Nephron progenitor cell (in vitro differentiated cells): ENCODE data around the gene VWA8.
"Not testable (repeated sequence)": the region's sequence is repeated elsewhere in the genome, so short reads cannot be mapped to it uniquely, and the experiment has no call there.

ENCODE experiments used
- DNase-seq: peaks from one replicate; pipeline ENCODE4 v3.0.0; 2021
- H3K27ac Mint-ChIP-seq: 2 replicates; pipeline ENCODE4 v1.8.0; 2021; ENCODE audit warnings: mild to moderate bottlenecking, moderate library complexity, mixed read lengths
- H3K27me3 Mint-ChIP-seq: 2 replicates; pipeline ENCODE4 v1.8.0; 2021; ENCODE audit warnings: mild to moderate bottlenecking, low read depth, mixed read lengths; ENCODE audit not compliant: poor library complexity
- H3K36me3 Mint-ChIP-seq: 2 replicates; pipeline ENCODE4 v1.8.0; 2021; ENCODE audit warnings: low read depth, mixed read lengths
- H3K4me1 Mint-ChIP-seq: 2 replicates; pipeline ENCODE4 v1.8.0; 2021; ENCODE audit warnings: mixed read lengths
- H3K4me3 Mint-ChIP-seq: 2 replicates; pipeline ENCODE4 v1.8.0; 2021; ENCODE audit warnings: mild to moderate bottlenecking, moderate library complexity, mixed read lengths
- H3K9me3 Mint-ChIP-seq: 2 replicates; pipeline ENCODE4 v1.8.0; 2021; ENCODE audit warnings: mild to moderate bottlenecking, moderate library complexity, mixed read lengths
- CTCF ChIP-seq: fragments of 200-600 bp; sonication (generic); IDR thresholded peaks from 2 replicates; pipeline ENCODE4 v1.5.0; 2021; ENCODE audit warnings: antibody characterized with exemption

The VWA8 gene

GRCh38 chr13:41914552-41914951, 46.4 kb downstream of the VWA8 start:
- Mint-ChIP-seq H3K9me3 (no peaks in the 10 kb centered on the region), H3K4me1 (peaks cover 5% of the 10 kb centered on the region), H3K27ac (no peak overlapping the region), H3K4me3 (no peak overlapping the region), H3K36me3 (peaks cover under 1% of the 10 kb centered on the region), H3K27me3 (no peaks in the 10 kb centered on the region)
- no peak for TF ChIP-seq CTCF
- no peak for DNase-seq

GRCh38 chr13:41909506-41909905, 51.4 kb downstream of the VWA8 start:
- peaks cover 24% of the 10 kb centered on the region for H3K36me3 Mint-ChIP-seq
- no peaks in the 10 kb centered on the region for H3K4me1 Mint-ChIP-seq
- no peaks in the 10 kb centered on the region for H3K9me3 Mint-ChIP-seq
- H3K27ac Mint-ChIP-seq, result no peak overlapping the region
- H3K27me3 Mint-ChIP-seq, result no peaks in the 10 kb centered on the region
- no peak overlapping the region for H3K4me3 Mint-ChIP-seq
- no peak for DNase-seq
- TF ChIP-seq CTCF, result no peak

GRCh38 chr13:41905600-41906254, 55.2 kb downstream of the VWA8 start:
- no peak overlapping the region for H3K4me3 Mint-ChIP-seq
- H3K36me3 Mint-ChIP-seq, result peaks cover 29% of the 10 kb centered on the region
- H3K27me3 Mint-ChIP-seq, result no peaks in the 10 kb centered on the region
- DNase-seq, result no peak
- no peak overlapping the region for H3K27ac Mint-ChIP-seq
- H3K4me1 Mint-ChIP-seq, result no peaks in the 10 kb centered on the region
- TF ChIP-seq CTCF, result peak; percentile 43
- H3K9me3 Mint-ChIP-seq, result no peaks in the 10 kb centered on the region

GRCh38 chr13:41900918-41901317, 60.0 kb downstream of the VWA8 start:
- DNase-seq, result no peak
- no peaks in the 10 kb centered on the region for H3K27me3 Mint-ChIP-seq
- no peak overlapping the region for H3K27ac Mint-ChIP-seq
- no peak for TF ChIP-seq CTCF
- H3K4me1 Mint-ChIP-seq, result no peaks in the 10 kb centered on the region
- peaks cover 11% of the 10 kb centered on the region for H3K9me3 Mint-ChIP-seq
- H3K4me3 Mint-ChIP-seq, result no peak overlapping the region
- H3K36me3 Mint-ChIP-seq, result peaks cover 34% of the 10 kb centered on the region

GRCh38 chr13:41898411-41898810, 62.5 kb downstream of the VWA8 start:
- DNase-seq, H3K4me3 Mint-ChIP-seq, H3K4me1 Mint-ChIP-seq, H3K27me3 Mint-ChIP-seq, H3K27ac Mint-ChIP-seq: not testable (repeated sequence)
- Mint-ChIP-seq H3K36me3 (peaks cover 31% of the 10 kb centered on the region), H3K9me3 (peaks cover 11% of the 10 kb centered on the region)

GRCh38 chr13:41897126-41897525, 63.8 kb downstream of the VWA8 start:
- no peak for TF ChIP-seq CTCF
- Mint-ChIP-seq H3K27me3 (no peaks in the 10 kb centered on the region), H3K27ac (no peak overlapping the region), H3K9me3 (peaks cover 11% of the 10 kb centered on the region), H3K36me3 (peaks cover 38% of the 10 kb centered on the region), H3K4me1 (no peaks in the 10 kb centered on the region), H3K4me3 (no peak overlapping the region)
- DNase-seq, result no peak
